Measurements from ENCODE around the gene LRRC61.
A peak's percentile ranks its signal among the peaks of the same experiment; 100 is the strongest.
"Not testable (repeated sequence)": the region's sequence is repeated elsewhere in the genome, so short reads cannot be mapped to it uniquely, and the experiment has no call there.

The LRRC61 gene

GRCh38 chr7:150307904-150308303 is 15.3 kb upstream of the LRRC61 start:
- DNase-seq, result no peak

DNA sequence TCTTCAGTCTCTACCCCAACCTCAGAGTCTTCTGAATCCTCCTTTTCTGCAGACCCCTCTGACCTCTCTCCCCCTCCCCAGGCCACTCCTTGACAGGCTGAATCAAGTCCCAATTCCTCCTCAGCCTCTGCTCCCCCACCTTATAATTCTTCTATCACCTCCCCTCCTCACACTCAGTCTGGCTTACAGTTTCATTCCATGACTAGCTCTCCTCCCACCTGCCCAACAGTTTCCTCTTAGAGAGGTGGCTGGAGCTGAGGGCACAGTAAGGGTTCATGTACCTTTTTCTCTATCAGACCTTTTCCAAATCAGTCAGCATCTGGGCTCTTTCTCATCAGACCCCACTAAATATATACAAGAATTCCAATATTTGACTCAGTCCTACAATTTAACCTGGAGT is 14.6 kb upstream of the LRRC61 start:
- no peak for DNase-seq

- DNase-seq, result no peak
Measured at GRCh38 chr7:150311146-150311545, 12.0 kb upstream of the LRRC61 start.

DNA sequence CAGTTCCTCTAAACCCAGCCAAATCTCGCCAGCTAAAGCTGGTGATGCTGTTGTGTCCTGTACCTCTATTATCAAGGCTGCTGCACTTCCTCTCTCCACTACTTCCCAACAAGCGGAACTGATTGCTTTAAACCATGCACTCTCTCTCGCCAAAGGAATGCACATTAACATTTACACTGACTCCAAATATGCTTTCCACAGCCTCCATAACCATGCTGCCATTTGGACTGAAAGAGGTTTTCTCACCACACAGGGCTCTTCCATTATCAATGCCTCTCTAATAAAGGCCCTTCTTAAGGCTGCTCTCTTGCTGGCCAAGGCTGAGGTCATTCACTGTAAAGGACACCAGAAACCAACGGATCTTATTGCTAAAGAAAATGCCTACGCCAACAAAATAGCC is 11.4 kb upstream of the LRRC61 start:
- DNase-seq, result no peak

DNA sequence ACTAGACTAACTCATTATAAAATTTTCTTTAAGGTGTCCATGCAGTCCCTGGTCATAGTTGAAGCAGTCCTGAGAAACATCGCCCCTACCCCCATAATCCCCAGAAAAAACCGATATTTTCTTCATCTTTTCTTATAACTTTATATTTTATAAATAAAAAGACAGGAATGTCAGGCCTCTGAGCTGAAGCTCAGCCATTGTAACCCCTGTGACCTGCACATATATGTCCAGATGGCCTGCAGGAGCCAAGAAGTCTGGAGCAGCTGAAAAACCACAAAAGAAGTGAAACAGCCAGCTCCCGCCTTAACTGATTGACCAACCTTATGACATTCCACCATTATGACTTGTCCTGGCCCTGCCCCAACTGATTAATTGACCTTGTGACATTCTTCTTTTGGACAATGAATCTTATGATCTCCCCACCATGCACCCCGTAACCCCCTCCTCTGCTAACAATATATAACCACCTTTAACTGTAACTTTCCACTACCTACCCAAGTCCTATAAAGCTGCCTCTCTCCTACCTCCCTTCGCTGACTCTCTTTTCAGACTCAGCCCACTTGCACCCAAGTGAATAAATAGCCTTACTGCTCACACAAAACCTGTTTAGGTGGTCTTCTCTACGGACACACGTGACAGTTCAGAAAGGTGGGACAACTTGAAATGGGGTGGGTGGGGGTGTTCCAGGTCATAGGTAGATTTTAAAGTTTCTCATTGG is 10.3 kb upstream of the LRRC61 start:
- DNase-seq, result not testable (repeated sequence)

GRCh38 chr7:150313367-150313809 is 9.8 kb upstream of the LRRC61 start:
- DNase-seq, result no peak

DNA sequence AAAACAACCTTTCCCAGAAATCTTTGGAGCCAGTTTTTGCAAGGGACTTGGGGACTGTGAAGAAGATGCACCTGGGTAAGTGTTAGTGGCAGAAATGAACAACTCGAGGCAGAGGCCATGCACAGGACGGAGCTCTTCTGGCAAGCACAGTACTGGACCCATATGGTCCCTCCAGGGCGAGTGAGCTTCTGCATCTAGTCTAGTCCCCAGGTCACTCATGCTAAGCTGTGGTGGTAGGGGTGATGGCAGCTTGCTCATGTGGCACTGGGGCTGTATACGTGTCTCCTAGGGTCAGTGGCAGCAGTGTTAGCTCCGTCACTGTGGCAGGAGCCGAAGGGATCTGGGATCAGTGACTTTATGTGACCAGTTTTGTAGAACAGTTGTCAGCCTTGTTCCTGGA is 9.3 kb upstream of the LRRC61 start:
- DNase-seq, result no peak

GRCh38 chr7:150314639-150315239 is 8.4 kb upstream of the LRRC61 start:
- DNase-seq, result no peak

DNA sequence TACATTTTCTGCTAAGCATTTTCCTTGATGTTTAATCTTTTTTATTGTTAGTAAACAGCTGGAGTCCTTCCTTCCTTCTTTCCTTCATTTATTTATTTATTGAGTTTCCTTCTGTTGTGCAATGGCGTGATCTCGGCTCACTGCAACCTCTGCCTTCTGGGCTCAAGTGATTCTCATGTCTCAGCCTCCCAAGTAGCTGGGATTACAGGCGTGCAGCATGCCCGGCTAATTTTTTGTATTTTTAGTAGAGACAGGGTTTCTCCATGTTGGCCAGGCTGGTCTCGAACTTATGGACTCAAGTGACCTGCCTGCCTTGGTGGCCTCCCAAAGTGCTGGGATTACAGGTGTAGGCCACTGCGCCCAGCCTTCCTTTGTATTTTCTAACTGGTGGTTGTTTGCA is 6.2 kb upstream of the LRRC61 start:
- not testable (repeated sequence) for DNase-seq

DNA sequence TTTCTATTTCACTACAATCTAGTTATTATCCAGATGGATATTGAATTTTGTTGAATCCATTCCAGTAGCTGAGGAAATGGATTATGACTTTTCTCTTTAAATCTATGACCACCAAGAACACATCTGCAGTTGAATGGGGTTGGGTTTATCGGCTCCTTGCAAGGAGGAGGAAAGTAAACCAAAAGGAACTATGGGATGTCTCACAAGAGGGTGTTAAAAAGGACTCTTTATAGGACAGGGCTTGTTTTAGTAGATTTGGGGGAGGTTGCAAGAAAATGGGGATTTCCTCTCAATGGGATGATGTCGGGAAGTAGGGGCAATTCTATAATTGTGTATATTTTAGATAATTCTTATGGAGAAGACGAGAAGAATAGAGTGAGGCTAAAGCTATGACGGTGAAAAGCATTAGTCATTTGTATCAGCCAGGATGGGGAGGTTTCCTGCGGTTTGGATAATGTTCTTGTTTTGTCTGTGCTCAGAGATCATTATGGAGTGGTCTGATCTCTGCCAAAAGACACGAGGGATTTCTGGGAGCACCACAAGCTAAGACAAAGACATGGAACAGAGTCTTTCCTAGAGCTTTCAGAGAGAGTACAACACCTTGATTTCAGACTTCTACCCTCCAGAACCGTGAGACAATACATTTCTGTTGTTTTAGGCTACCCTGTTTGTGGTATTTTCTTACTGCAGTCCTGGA is 5.3 kb upstream of the LRRC61 start:
- DNase-seq, result no peak

GRCh38 chr7:150321788-150322113 is 1.4 kb upstream of the LRRC61 start:
- no peak for DNase-seq

DNA sequence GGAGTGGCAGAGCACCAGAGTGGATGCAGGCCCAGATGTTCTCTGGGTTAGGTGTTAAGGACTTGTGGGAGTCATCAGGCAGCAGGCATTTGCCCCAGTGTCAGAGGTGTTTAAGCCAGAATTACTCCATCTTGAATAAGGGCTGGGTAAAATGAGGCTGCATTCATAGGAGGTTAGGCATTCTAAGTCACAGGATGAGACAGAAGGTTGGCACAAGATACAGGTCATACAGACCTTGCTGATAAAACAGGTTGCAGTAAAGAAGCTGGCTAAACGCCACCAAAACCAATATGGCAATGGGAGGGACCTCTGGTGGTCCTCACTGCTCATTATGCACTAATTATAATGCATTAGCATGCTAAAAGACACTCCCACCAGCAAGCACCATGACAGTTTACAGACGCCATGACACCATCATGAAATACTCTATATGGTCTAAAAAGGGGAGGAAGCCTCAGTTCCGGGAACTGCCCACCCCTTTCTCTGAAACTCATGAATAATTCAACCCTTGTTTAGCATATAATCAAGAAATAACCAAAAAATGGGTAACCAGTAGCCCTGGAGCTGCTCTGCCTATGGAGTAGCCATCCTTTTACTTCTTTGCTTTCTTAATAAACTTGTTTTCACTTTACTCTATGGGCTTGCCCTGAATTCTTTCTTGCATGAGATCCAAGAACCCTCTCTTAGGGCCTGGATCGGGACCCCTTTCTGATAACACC is 882 bp upstream of the LRRC61 start:
- DNase-seq, result peak; percentile 46

GRCh38 chr7:150323682-150324372 is 672 bp downstream of the LRRC61 start:
- DNase-seq, result peak; percentile 23

- no peak for DNase-seq
Measured at GRCh38 chr7:150324373-150324961, 1.3 kb downstream of the LRRC61 start.

GRCh38 chr7:150325110-150325611 is 2.0 kb downstream of the LRRC61 start:
- no peak for DNase-seq

- DNase-seq, result no peak
Measured at GRCh38 chr7:150325901-150326300, 2.7 kb downstream of the LRRC61 start.

DNA sequence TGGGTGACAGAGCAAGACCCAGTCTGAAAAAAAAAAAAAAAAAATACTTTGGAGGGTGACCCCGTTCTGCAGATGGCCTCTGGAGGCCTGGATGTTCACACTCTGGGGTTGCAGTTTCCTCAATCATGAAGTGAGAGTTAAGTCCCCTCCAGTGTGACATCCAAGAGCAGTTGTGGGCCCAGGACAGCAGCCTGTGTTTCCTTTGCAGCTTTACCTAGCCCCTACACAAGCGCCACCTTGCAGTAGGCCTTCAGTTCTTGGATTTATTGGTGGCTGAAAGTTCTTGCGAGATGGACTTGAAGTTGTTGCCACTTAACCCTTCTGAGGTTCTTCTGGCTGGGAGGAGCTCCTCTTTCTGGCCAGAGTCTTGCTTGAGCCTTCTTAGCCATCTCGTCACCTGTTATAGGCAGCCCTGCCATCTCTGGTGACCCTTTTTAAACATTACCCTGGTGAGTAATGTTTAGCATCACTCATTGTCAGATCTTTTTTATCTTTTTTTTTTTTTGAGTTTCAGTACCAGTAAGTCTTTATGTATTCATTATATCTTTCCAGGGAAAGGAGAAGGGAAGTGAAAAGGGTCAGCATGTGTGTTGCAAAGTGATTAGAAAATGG is 3.6 kb downstream of the LRRC61 start:
- no peak for DNase-seq

DNA sequence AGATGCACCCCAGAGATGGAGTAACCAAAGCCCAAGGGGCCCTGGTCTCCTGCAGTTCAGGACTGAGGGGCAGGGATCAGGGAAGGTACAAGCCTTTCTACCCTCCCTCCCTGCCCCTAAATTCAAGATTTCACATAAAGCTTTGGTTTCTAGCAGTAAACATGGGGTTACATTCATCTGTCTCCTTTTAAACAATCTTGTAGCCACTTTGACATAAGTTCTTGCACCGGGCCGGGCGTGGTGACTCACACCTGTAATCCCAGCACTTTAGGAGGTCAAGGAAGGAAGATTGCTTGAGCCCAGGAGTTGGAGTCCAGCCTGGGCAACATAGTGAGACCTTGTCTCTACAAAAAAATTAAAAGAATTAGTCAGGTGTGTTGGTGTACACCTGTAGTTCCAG is 4.2 kb downstream of the LRRC61 start:
- DNase-seq, result no peak

DNA sequence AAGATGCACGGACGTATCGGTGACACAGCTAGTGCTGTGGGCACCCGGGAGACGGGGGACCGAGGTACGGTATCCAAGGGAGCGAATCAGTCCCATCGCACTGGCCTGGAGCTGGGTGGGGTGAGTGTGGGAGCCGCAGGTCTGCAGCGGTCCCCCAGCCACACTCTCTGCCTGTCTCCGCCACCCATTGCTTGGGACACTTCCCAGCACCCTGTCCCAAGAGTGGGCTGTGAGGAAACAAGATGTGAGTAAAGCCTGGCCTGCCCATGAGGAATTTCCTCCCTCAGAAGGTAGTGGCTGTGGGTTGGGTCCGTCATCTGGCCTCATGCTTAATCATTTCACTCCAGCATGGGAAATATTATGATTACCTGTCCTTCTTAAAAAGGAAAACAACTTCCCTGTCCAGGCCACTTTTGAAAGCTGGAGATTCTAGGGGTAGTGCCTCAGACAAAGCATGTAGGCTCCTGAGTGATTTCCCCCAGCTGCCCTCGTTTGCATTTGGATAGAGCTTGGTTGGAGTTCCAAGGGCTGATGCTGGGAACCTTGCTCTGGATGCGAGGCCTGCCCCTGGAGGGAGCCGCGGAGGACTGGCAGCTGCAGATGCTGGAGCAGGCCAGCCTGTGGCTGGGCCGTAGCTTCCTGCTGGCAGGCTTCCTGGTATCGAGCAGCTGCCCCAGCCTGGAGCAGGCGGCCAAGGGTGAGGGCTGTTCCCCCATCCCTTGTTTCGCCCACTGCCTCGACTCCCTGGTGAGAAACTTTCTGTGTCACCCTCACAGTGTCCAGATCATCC is 6.4 kb downstream of the LRRC61 start:
- DNase-seq, result no peak

DNA sequence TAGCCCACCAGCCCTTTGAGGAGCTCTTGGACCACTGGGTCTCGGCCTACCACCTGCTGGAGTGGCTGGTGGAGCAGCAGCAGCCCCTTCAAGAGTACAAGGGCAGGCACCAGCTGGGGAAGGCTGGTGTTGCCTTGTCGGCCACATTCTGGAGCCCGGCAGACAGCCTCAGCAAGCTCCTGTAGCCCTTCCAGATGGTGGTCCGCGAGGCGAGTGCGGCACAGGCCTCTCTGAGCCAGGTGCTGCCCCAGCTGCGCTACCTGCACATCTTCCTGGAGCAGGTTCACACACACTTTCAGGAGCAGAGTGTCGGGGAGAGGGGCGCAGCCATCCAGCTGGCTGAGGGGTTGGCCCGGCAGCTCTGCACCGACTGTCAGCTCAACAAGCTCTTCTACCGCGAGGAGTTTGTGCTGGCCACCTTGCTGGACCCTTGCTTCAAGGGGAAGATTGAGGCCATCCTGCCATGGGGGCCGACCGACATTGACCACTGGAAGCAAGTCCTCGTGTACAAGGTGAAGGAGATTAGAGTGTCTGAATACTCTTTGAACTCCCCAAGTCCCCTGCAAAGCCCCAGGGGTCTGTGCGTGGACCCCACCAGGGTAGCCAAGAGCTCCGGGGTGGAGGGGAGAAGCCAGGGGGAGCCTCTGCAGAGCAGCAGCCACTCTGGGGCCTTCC is 7.2 kb downstream of the LRRC61 start:
- no peak for DNase-seq

All from stimulated activated CD4-positive, alpha-beta T cell treated with anti-CD3 and anti-CD28 coated beads, Interleukin-4, amount 100 ng/mL, for 1 hour (primary cell).